Natural killer cell (primary cell): ENCODE data around the gene IGF2R. TPM values are rescaled to one million over a fixed set of nuclear protein-coding genes. Genes with fewer than 3 reads are reported as not detected.
A peak's percentile ranks its signal among the peaks of the same experiment; 100 is the strongest.

Experiments
- ATAC-seq, 3 donors: fragments of 150-1000 bp in 2 of 3; fragments of 200-7000 bp in 1 of 3; cut with Tn5 transposase; 1 replicate in 1 of 3; 2 replicates in 2 of 3; pipeline ENCODE4 v1.10.0; 2021; ENCODE audit warnings: mild to moderate bottlenecking in 2 of 3, moderate library complexity in 2 of 3
- DNase-seq, 2 donors: peaks; one replicate each; pipeline versions ENCODE4 v3.0.0 to v3.0.0-alpha.2; 2013 to 2021; ENCODE audit warnings: mixed read lengths in 1 of 2
- H3K27ac ChIP-seq: one replicate; pipeline ENCODE4 v1.5.1; 2013; ENCODE audit warnings: mild to moderate bottlenecking, low read length
- H3K27me3 ChIP-seq: one replicate; pipeline ENCODE4 v1.6.1; 2013; ENCODE audit warnings: low read length; ENCODE audit not compliant: control insufficient read depth, insufficient read depth
- H3K36me3 ChIP-seq: one replicate; pipeline ENCODE4 v1.6.1; 2013; ENCODE audit warnings: low read length; ENCODE audit not compliant: control insufficient read depth, insufficient read depth
- H3K4me1 ChIP-seq: one replicate; pipeline ENCODE4 v1.6.1; 2013; ENCODE audit warnings: low read length; ENCODE audit not compliant: control insufficient read depth, insufficient read depth
- H3K4me3 ChIP-seq: one replicate; pipeline ENCODE4 v1.5.1; 2013; ENCODE audit warnings: low read length
- H3K9me3 ChIP-seq: one replicate; pipeline ENCODE4 v1.6.1; 2013; ENCODE audit warnings: low read length; ENCODE audit not compliant: control insufficient read depth, insufficient read depth
- H3K27ac Mint-ChIP-seq, 2 donors: one replicate each; pipeline ENCODE4 v1.8.0; 2022; ENCODE audit warnings: mild to moderate bottlenecking in 2 of 2, mixed read lengths in 2 of 2, moderate library complexity in 1 of 2
- H3K27me3 Mint-ChIP-seq, 2 donors: one replicate each; pipeline ENCODE4 v1.8.0; 2022; ENCODE audit warnings: low read depth in 2 of 2, mixed read lengths in 2 of 2
- H3K36me3 Mint-ChIP-seq: one replicate; pipeline ENCODE4 v1.8.0; 2022; ENCODE audit warnings: mixed read lengths
- H3K4me1 Mint-ChIP-seq, 2 donors: one replicate each; pipeline ENCODE4 v1.8.0; 2022; ENCODE audit warnings: mixed read lengths in 2 of 2
- H3K4me3 Mint-ChIP-seq: one replicate; pipeline ENCODE4 v1.8.0; 2022; ENCODE audit warnings: mild to moderate bottlenecking, moderate library complexity, mixed read lengths
- H3K9me3 Mint-ChIP-seq, 2 donors: one replicate each; pipeline ENCODE4 v1.8.0; 2022; ENCODE audit warnings: mixed read lengths in 2 of 2
- WGBS: methylation state at CpG from one replicate; pipeline ENCODE4 v1.1.7; 2013; ENCODE audit warnings: missing lambda C conversion rate; ENCODE audit not compliant: insufficient coverage; 5-methylcytosine and 5-hydroxymethylcytosine counted together
- intact Hi-C: fragments of 100-400 bp; cut with micrococcal nuclease; formaldehyde crosslinking; loops from one replicate; pipeline ENCODE4 v1.14.2; 2022
- total RNA-seq, 4 donors: library from RNA; stranded (reverse); fragments of 120-200 nt in 1 of 4; gene quantifications; one replicate each; pipeline versions ENCODE4 v1.2.3 to v1.2.4, GENCODE V29; 2013 to 2022
- TF ChIP-seq, protein P1 (sequence below): fragments of 200-600 bp; IDR thresholded peaks from one replicate; pipeline ENCODE4 v1.8.0; 2022; ENCODE audit warnings: antibody characterized with exemption

Gene IGF2R
- total RNA-seq, 3 donors from 2014 or later (not counting 1 experiment from before 2014, with no cell fraction given), result 208 to 282 (median 253) TPM

DNA sequence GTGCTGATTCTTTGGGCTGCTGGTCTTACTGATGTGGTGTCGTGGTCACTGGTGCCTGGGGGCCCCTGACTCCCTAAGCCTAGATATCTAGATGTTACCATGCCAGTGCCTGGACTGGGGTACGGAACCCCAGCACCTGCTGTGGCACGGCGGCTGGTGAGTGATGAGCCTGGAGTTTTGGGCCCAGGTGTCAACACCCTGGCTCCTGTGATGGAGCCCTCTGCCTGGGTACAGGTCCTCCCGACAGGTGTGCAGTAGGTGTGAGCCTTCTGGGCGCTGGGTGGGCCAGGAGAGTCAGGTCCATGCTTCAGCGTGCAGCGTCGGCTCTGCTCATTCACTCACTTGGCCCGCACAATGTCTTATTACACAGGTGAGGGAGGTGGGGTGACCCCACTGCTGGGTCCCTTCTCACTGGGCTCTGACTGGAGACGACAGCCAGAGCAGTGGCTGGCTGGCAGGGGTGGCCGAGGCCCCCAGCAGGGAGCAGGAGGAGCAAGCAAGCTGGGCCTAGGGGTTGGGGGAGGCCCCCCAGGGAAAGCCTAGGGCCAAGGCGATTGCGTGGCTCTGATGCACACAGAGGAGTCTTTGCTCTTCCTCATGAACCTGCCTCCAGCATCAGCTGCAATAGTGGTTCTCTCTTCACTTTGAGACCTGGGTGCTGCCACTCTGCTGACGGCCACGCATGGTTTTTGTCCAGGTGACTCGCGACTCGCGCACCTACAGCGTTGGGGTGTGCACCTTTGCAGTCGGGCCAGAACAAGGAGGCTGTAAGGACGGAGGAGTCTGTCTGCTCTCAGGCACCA, 110.2 kb downstream of the IGF2R start:
- H3K27ac ChIP-seq, result no peak overlapping the region
- no peak overlapping the region for H3K4me3 Mint-ChIP-seq
- H3K9me3 ChIP-seq, result no peaks in the 10 kb centered on the region
- no peaks in the 10 kb centered on the region for H3K27me3 Mint-ChIP-seq
- no peak for DNase-seq
- peaks cover 9% of the 10 kb centered on the region in 2 donors for H3K4me1 Mint-ChIP-seq
- no peak for ATAC-seq
- H3K36me3 Mint-ChIP-seq, result peaks cover 35% of the 10 kb centered on the region
- H3K36me3 ChIP-seq, result peaks cover 84% of the 10 kb centered on the region
- peaks cover 1% of the 10 kb centered on the region for H3K4me1 ChIP-seq
- TF ChIP-seq, protein P1, sequence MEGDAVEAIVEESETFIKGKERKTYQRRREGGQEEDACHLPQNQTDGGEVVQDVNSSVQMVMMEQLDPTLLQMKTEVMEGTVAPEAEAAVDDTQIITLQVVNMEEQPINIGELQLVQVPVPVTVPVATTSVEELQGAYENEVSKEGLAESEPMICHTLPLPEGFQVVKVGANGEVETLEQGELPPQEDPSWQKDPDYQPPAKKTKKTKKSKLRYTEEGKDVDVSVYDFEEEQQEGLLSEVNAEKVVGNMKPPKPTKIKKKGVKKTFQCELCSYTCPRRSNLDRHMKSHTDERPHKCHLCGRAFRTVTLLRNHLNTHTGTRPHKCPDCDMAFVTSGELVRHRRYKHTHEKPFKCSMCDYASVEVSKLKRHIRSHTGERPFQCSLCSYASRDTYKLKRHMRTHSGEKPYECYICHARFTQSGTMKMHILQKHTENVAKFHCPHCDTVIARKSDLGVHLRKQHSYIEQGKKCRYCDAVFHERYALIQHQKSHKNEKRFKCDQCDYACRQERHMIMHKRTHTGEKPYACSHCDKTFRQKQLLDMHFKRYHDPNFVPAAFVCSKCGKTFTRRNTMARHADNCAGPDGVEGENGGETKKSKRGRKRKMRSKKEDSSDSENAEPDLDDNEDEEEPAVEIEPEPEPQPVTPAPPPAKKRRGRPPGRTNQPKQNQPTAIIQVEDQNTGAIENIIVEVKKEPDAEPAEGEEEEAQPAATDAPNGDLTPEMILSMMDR, result no peak
- intact Hi-C loops, result loop anchor here (10.0 kb wide), 1 partner anchor 214 kb away; no protein-coding TSS in a partner anchor
- H3K27me3 ChIP-seq, result no peaks in the 10 kb centered on the region
- WGBS, result 97% methylated on average over 23 of the region's 23 CpGs
- no peaks in the 10 kb centered on the region for H3K9me3 Mint-ChIP-seq
- peak overlapping the region in 1 of 2 donors; percentile 11 for H3K27ac Mint-ChIP-seq
- H3K4me3 ChIP-seq, result no peak overlapping the region

DNA sequence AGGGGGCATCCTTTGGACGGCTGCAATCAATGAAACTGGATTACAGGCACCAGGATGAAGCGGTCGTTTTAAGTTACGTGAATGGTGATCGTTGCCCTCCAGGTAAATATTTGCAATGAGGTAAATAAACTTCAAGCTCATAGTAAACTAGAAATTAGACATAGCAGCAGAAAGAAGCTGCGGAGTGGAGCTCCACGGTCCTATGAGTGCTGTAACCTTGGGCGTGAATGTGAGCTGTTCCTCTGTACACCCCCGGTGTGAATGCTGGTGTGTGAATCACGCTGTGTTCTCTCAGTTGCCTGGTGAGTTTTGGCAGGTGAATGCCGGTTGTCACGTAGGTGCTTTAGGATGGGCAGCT, 110.8 kb downstream of the IGF2R start:
- WGBS, result over 99% methylated on average over 12 of the region's 12 CpGs
- no peak overlapping the region for H3K27ac Mint-ChIP-seq
- Histone ChIP-seq H3K4me3 (no peak overlapping the region), H3K9me3 (no peaks in the 10 kb centered on the region), H3K36me3 (peaks cover 84% of the 10 kb centered on the region), H3K27me3 (no peaks in the 10 kb centered on the region), H3K4me1 (peaks cover 7% of the 10 kb centered on the region), H3K27ac (no peak overlapping the region)
- TF ChIP-seq, protein P1, result no peak
- peaks cover 37% of the 10 kb centered on the region for H3K36me3 Mint-ChIP-seq
- intact Hi-C loops, result loop anchor here (10.0 kb wide), 1 partner anchor 215 kb away; no protein-coding TSS in a partner anchor
- peaks cover 11 to 12% of the 10 kb centered on the region in 2 donors for H3K4me1 Mint-ChIP-seq
- H3K4me3 Mint-ChIP-seq, result no peak overlapping the region
- H3K9me3 Mint-ChIP-seq, result no peaks in the 10 kb centered on the region
- DNase-seq (no peak), ATAC-seq (no peak)
- H3K27me3 Mint-ChIP-seq, result no peaks in the 10 kb centered on the region

DNA sequence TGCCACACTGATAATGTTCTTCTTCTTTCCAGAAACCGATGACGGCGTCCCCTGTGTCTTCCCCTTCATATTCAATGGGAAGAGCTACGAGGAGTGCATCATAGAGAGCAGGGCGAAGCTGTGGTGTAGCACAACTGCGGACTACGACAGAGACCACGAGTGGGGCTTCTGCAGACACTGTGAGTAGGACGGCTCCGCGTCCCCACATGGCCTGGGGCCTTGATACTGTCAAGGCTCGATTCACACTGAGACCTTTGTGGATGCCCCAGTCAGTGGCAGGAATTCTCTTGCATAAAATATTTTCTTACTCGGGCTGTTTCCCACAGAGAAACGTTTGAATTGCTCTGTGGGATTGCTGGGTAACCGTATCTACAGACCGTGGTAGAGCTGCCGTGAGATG, 111.2 kb downstream of the IGF2R start:
- peaks cover 84% of the 10 kb centered on the region for H3K36me3 ChIP-seq
- Mint-ChIP-seq H3K36me3 (peaks cover 37% of the 10 kb centered on the region), H3K9me3 (no peaks in the 10 kb centered on the region), H3K27me3 (no peaks in the 10 kb centered on the region), H3K4me3 (no peak overlapping the region), H3K27ac (peak overlapping the region in 1 of 2 donors; percentile 57), H3K4me1 (peaks cover 15 to 16% of the 10 kb centered on the region in 2 donors)
- DNase-seq (no peak), ATAC-seq (no peak)
- no peaks in the 10 kb centered on the region for H3K27me3 ChIP-seq
- H3K27ac ChIP-seq, result no peak overlapping the region
- H3K4me1 ChIP-seq, result peaks cover 11% of the 10 kb centered on the region
- H3K9me3 ChIP-seq, result no peaks in the 10 kb centered on the region
- 96% methylated on average over 17 of the region's 17 CpGs for WGBS
- intact Hi-C loops, result no loop called here
- no peak overlapping the region for H3K4me3 ChIP-seq
- TF ChIP-seq, protein P1, result no peak
